Activated CD8-positive, alpha-beta memory T cell treated with anti-CD3 and anti-CD28 coated beads for 36 hours (primary cell): Measurements from ENCODE around the gene TXNDC2. TPM values are rescaled to one million over a fixed set of nuclear protein-coding genes. Genes with fewer than 3 reads are reported as not detected.
"Not testable (repeated sequence)": the region's sequence is repeated elsewhere in the genome, so short reads cannot be mapped to it uniquely, and the experiment has no call there.

Source experiments
- CTCF ChIA-PET: fragments of 350-600 bp; sonication (Branson Sonifier 250); formaldehyde crosslinking; loops from one replicate; lab custom pipeline; 2021; ENCODE audit warnings: antibody characterized with exemption; lab: Charles Lee
- POLR2A ChIA-PET: fragments of 350-600 bp; sonication (Branson Sonifier 250); formaldehyde crosslinking; loops from one replicate; lab custom pipeline; 2021; ENCODE audit warnings: antibody characterized with exemption; lab: Charles Lee
- total RNA-seq, 2 experiments: library from RNA; stranded (reverse); gene quantifications; one replicate each; pipeline ENCODE4 v1.2.3, GENCODE V29; 2021

TXNDC2 gene
- total RNA-seq, 2 experiments from 2014 or later = not detected

GRCh38 chr18:9876867-9877654 is 8.7 kb upstream of the TXNDC2 start:
- POLR2A ChIA-PET = no interaction called here
- CTCF ChIA-PET = no interaction called here

- CTCF ChIA-PET = no interaction called here
- POLR2A ChIA-PET = no interaction called here
Measured at GRCh38 chr18:9877655-9878014, 8.1 kb upstream of the TXNDC2 start.

- ChIA-PET CTCF (no interaction called here), POLR2A (no interaction called here)
Measured at GRCh38 chr18:9878095-9878494, 7.7 kb upstream of the TXNDC2 start.

GRCh38 chr18:9878783-9879242 is 7.0 kb upstream of the TXNDC2 start:
- CTCF ChIA-PET = no interaction called here
- POLR2A ChIA-PET = no interaction called here

GRCh38 chr18:9884090-9884489 is 1.7 kb upstream of the TXNDC2 start:
- CTCF ChIA-PET = no interaction called here
- POLR2A ChIA-PET = no interaction called here

- ChIA-PET POLR2A (interaction anchor here (1.4 kb wide), 1 partner anchor 29 kb away, joined by 7 read pairs; the partner anchor contains the start of gene VAPA), CTCF (no interaction called here)
Measured at GRCh38 chr18:9884532-9885140, 1.1 kb upstream of the TXNDC2 start.

- ChIA-PET CTCF (no interaction called here), POLR2A (interaction anchor here (1.4 kb wide), 1 partner anchor 28 kb away, joined by 7 read pairs; the partner anchor contains the start of gene VAPA)
Measured at GRCh38 chr18:9886005-9886348, 204 bp downstream of the TXNDC2 start.

- ChIA-PET POLR2A (no interaction called here), CTCF (no interaction called here)
Measured at GRCh38 chr18:9887992-9888391, 2.2 kb downstream of the TXNDC2 start.

GRCh38 chr18:9890196-9890595 is 4.4 kb downstream of the TXNDC2 start:
- ChIA-PET CTCF (no interaction called here), POLR2A (no interaction called here)

- ChIA-PET POLR2A (no interaction called here), CTCF (no interaction called here)
Measured at GRCh38 chr18:9890957-9891356, 5.2 kb downstream of the TXNDC2 start.

GRCh38 chr18:9891515-9891914 is 5.7 kb downstream of the TXNDC2 start:
- CTCF ChIA-PET, POLR2A ChIA-PET: not testable (repeated sequence)

- CTCF ChIA-PET = no interaction called here
- POLR2A ChIA-PET = no interaction called here
Measured at GRCh38 chr18:9894454-9895068, 8.8 kb downstream of the TXNDC2 start.

- ChIA-PET CTCF (no interaction called here), POLR2A (no interaction called here)
Measured at GRCh38 chr18:9897129-9897528, 11.4 kb downstream of the TXNDC2 start.

- CTCF ChIA-PET, POLR2A ChIA-PET: not testable (repeated sequence)
Measured at GRCh38 chr18:9897787-9898291, 12.1 kb downstream of the TXNDC2 start.

GRCh38 chr18:9898792-9899549 is 13.2 kb downstream of the TXNDC2 start:
- ChIA-PET CTCF (no interaction called here), POLR2A (no interaction called here)

GRCh38 chr18:9899550-9899930 is 13.8 kb downstream of the TXNDC2 start:
- POLR2A ChIA-PET, CTCF ChIA-PET: not testable (repeated sequence)

GRCh38 chr18:9900699-9901098 is 14.9 kb downstream of the TXNDC2 start:
- ChIA-PET POLR2A (no interaction called here), CTCF (no interaction called here)

- CTCF ChIA-PET = no interaction called here
- POLR2A ChIA-PET = no interaction called here
Measured at GRCh38 chr18:9901377-9901776, 15.6 kb downstream of the TXNDC2 start.

GRCh38 chr18:9902264-9902663 is 16.5 kb downstream of the TXNDC2 start:
- POLR2A ChIA-PET, CTCF ChIA-PET: not testable (repeated sequence)

- POLR2A ChIA-PET = no interaction called here
- CTCF ChIA-PET = no interaction called here
Measured at GRCh38 chr18:9902832-9903231, 17.1 kb downstream of the TXNDC2 start.
